ENCODE data around the gene ILRUN.
"Not testable (repeated sequence)": the region's sequence is repeated elsewhere in the genome, so short reads cannot be mapped to it uniquely, and the experiment has no call there.

Gene ILRUN

DNA sequence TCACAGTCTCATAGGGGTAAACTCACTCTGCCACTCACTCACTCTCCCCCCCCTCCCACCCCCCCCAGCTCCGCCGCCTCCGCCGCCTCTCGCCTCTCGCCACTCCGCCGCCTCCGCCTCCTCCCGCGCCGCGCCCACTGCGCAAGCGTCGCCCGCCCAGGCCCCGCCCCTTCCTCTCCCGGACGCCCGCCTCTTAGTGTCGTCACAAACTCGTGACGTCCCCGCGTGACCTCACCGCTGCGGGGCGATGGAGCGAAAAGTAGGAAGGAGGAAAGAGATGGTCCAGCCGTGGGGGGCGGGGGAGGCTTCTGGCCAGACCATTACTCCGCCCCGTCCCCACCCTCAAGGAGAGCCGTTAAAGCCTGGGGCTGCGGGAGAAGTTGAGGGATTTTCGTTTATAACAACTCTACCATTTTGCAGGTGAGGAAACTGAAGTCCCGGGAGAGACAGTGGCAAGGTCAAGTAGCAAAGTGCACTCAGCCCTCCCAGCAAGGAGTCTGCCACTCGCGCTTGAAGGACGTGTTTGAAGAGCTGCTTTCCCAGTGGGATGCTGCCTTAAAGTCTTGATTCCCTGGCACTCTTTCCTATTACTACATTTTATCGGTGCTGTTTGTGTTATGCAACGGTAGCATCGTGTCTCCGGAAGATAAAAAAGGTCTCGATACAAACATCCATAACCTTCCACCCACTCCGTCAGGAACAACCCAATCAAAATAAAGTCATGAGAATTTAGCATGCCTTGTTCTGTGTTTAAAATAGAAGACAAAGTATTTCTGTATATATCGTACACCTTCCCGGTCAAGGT lies at the start of gene ILRUN:
ILRUN (minus strand) TSS at position 29 of the 805 bp plus-strand sequence. CDS start 164 bp downstream, outside the sequence.
- FAIRE-seq = peak; percentile 83
- peak; percentile 90 for DNase-seq (ENCODE audit: extremely low spot score, insufficient read length, low read depth)

DNA sequence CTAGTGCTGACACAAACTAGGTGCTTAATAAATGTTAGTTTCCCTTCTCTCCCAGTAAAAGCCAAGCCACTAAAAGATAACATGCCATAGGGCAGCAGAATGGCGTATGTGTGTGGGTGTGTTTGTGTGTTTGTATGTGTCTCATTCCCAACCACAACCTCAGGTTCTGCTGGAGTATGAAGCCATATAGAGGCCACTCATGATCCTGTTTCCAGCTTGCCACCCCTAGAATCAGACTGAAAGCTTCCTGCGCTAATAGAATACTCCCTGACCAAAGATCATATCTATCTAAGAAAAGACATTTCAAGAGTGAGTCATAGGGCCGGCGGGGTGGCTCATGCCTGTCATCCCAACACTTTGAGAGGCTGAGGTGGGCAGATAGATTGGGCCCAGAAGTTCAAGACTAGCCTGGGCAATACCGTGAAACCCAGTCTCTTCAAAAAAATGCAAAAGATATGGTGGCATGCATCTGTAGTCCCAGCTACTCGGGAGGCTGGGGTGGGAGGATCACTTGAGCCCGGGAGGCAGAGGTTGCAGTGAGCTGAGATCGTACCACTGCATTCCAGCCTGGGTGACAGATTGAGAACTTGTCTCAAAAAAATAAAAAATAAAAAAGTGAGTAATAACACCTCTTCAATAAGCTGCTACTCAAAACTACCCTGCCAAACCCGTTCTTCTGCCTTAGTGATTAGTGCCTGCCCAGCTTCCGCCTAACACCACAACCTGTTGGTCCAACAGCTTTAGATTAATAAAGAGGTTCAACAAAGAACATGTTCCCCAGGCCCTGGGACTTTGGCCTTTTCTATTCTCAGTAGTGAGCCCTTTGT lies 48.9 kb upstream of the ILRUN start:
- DNase-seq (ENCODE audit: extremely low spot score, insufficient read length, low read depth) (no peak), FAIRE-seq (no peak)

DNA sequence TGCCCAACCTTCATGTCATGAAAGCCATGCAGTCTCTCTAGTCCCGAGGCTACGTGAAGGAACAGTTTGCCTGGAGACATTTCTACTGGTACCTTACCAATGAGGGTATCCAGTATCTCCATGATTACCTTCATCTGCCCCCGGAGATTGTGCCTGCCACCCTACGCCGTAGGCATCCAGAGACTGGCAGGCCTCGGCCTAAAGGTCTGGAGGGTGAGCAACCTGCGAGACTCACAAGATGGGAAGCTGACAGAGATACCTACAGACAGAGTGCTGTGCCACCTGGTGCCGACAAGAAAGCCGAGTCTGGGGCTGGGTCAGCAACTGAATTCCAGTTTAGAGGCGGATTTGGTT lies 47.7 kb upstream of the ILRUN start:
- DNase-seq (ENCODE audit: extremely low spot score, insufficient read length, low read depth); FAIRE-seq: not testable (repeated sequence)

DNA sequence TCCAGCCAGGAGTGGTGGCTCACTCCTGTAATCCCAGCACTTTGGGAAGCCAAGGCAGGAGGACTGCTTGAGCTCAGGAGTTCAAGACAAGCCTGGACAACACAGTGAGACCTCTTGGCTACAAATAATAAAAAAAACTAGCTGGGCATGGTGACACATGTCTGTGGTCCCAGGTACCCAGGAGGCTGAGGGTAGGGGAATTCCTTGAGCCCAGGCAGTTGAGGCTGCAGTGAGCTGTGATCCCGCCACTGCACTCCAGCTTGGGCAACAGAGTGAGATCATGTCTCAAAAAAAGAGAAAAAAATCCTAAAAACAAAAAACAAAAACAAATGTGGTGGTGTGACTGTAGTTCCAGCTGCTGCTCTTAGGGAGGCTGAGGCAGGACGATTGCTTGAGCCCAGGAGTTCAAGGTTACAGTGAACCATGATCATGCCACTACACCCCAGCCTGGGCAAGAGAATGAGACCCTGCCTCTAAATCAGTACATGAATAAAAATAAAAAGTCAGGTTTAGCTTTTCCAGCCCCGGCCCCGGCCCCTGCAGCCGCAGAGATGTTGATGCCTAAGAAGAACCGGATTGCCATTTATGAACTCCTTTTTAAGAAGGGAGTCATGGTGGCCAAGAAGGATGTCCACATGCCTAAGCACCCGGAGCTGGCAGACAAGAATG lies 47.2 kb upstream of the ILRUN start:
- DNase-seq (ENCODE audit: extremely low spot score, insufficient read length, low read depth) = no peak
- FAIRE-seq = no peak

DNA sequence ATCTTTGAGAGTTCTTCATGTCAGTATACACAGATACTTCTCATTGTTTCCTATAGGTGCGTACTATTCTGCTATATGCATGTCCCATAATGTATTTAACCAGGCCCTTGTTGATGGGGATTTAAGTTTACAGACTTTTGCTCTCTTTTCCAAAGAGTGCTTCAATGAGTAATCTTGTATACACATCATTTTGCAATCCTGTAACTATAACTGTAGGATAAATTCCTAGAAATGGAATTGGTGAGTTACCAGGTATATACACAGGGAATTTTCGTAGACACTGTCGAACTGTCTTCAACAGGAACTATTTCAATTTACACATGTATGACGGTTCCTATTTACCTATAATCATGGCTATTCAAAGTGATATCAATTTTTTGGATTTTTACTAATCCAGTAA lies 45.5 kb upstream of the ILRUN start:
- DNase-seq (ENCODE audit: extremely low spot score, insufficient read length, low read depth) (no peak), FAIRE-seq (no peak)

DNA sequence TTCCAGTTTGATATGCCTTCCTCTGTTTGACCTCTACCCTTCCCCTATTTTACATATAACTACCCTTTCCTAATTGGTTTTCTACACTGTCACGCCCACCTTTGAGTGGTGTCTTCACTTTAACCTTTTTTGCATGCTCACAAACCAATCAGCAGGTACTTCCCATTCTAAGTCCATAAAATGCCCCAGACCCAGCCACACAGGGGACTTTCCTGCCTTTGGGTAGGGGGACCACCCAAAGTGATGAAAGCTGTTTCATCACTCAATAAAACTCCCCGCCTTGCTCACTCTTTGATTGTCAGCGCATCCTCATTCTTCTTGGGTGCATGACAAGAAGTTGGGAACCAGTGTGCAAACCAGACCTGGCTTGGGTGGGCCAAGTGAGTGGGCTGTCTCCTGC lies 40.3 kb upstream of the ILRUN start:
- FAIRE-seq = no peak
- DNase-seq (ENCODE audit: extremely low spot score, insufficient read length, low read depth) = no peak

DNA sequence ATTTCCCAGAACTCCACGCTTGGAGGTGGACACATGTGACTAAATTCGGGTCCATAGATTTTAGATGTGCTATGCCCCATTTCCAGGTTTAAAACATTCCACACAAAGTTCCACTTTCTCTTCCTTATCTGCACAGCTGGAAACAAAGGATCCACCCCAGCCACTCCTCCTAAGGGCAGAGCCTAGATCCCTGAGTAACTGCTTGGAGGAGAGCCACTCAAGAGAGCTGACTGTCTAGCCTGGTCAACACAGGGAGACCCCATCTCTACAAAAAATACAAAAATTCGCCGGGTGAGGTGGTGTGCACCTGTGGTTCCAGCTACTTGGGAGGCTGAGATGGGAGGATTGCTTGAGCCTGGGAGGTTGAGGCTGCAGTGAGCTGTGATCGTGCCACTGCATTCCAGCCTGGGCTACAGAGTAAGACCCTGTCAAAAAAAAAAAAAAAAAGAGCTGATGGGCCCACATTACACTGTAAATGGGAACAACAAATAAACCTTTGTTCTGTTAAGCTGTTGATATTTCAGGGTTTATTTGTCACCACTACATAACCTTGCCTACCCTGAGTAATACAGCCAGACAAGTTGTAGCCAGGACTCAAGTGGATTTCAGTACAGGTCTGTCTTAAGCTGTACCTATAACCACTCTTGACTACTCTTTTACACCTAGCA lies 35.0 kb upstream of the ILRUN start:
- DNase-seq (ENCODE audit: extremely low spot score, insufficient read length, low read depth) = no peak

DNA sequence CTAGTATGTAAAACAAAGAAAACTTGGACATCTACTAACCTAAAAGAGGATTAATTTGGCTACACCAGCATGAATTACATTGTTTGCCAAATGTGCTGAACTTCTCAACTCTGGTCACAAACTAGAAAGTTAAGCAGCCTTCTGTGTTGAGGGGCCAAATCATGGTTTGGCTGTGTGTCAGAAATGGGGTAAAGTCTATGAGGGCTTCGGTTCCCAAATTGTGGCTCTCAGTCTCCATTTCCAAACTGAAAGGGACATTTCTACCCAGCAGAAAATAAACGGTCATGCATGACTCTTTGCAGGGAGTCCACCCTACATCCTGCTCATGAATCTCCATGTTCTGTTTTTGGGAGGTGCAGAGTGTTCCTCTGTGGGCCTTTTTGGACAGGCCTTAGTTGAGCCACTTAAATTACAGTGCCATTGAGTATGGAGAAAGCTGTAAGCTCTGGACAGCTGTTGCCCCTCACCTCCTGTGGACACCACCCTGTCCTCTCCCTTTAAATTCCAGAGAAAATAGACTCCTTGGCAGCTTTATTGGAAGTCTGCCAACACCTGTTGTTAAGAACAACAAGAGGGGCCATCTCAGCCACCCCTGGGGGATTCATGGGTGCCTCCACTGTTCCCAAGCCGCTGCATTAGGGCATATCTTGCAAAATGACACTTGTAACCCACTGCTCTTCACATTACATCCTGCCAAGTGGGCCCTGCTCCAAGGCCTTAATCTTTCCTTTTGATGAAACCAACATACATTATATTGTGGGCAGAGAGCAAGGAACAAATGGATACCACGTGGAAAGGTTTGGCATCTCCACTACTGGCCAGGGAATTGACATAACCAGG lies 33.3 kb upstream of the ILRUN start:
- DNase-seq (ENCODE audit: extremely low spot score, insufficient read length, low read depth) = no peak
- FAIRE-seq = no peak

More for the DNA sequence above, 35.0 kb upstream of the ILRUN start:
- FAIRE-seq = no peak

DNA sequence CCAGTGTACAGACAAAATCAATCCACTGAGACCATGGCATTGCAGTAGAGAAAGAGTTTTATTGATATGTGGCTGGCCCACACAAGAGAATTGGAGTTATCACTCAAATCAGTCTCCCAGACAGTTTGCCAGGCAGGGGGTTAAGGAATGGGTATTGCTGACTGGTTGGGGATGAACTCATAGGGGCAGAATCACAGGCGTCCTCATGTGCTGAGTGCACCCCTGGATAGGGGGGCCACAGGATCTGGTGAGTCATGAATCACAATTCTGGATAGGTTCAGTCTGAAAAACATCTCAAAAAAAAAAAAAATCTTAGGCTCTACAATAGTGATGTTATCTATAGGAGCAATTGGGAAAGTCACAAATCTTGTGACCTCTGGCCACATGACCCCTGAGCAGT lies 29.5 kb upstream of the ILRUN start:
- FAIRE-seq (no peak), DNase-seq (ENCODE audit: extremely low spot score, insufficient read length, low read depth) (no peak)

DNA sequence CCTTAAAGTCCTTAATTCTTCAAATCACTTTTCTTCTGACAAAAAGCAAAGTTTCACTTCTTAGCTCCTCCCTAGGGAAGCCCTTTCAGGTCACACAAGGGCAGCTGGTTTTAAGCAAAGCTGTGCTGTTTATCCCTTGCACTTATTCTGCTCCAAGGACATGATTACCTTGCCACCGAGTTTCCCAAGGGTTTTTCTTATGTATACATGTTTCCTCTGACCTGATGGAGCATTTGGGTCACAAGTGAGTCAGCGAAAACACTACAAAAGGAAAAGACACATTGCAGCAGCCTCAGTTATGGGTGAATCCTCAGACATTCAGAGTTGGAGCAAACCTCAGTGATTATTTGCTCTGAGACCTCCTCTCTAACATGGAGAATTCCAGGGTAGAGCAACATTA lies 26.6 kb upstream of the ILRUN start:
- FAIRE-seq (no peak), DNase-seq (ENCODE audit: extremely low spot score, insufficient read length, low read depth) (no peak)

DNA sequence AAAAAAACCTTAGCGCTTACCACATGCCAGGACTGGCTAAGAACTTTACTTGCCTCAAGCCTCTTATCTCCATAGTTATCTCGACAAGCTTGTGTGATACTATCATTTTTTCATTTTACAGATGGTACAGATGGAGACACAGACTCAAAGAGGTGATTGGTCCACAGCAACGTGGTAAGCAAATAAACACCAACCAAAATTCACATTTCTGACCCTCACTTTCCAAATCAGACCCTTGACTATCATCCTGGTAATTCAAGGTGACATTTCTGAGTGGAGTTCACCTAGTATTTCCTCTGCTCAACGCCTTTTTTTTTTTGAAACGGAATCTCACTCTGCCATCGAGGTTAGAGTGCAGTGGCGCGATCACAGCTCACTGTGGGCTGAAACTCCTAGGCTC lies 25.9 kb upstream of the ILRUN start:
- no peak for FAIRE-seq
- DNase-seq (ENCODE audit: extremely low spot score, insufficient read length, low read depth) = no peak

DNA sequence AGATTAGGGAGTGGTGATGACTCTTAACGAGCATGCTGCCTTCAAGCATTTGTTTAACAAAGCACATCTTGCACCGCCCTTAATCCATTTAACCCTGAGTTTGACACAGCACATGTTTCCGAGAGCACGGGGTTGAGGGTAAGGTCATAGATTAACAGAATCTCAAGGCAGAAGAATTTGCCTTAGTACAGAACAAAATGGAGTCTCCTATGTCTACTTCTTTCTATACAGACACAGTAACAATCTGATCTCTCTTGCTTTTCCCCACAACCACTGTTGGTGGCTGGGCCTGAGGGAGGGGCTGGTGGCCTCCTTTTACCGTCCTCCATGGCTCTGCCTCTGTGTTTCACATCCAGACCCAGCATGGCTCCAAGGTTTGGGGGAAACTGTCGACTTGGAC lies 23.6 kb upstream of the ILRUN start:
- not testable (repeated sequence) for DNase-seq (ENCODE audit: extremely low spot score, insufficient read length, low read depth); FAIRE-seq

DNA sequence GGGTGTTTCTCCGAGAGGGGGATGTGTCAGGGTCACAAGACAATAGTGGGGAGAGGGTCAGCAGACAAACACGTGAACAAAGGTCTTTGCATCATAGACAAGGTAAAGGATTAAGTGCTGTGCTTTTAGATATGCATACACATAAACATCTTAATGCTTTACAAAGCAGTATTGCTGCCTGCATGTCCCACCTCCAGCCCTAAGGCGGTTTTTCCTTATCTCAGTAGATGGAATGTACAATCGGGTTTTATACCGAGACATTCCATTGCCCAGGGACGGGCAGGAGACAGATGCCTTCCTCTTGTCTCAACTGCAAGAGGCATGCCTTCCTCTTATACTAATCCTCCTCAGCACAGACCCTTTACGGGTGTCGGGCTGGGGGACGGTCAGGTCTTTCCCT lies 23.1 kb upstream of the ILRUN start:
- FAIRE-seq = not testable (repeated sequence)

DNA sequence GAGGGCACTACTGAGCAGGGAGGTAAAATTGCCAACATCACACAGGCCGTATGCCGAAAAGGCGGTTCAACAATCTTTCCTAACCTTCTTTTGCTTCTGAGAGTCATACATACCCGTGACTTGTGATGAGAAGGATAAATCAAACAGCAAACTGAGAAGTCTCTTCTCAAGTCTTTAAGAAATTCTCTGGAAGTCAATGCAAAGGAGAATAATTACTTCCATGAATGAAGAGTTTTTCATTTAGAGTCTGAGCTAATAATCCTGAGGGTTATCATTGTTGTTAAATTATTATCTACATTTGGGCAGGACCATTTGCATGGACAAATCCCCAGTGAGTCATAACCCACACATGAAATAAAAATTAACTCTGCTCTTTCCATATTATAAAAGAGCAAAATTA lies 22.4 kb upstream of the ILRUN start:
- no peak for DNase-seq (ENCODE audit: extremely low spot score, insufficient read length, low read depth)
- FAIRE-seq = no peak

More for the DNA sequence above, 23.1 kb upstream of the ILRUN start:
- not testable (repeated sequence) for DNase-seq (ENCODE audit: extremely low spot score, insufficient read length, low read depth)

DNA sequence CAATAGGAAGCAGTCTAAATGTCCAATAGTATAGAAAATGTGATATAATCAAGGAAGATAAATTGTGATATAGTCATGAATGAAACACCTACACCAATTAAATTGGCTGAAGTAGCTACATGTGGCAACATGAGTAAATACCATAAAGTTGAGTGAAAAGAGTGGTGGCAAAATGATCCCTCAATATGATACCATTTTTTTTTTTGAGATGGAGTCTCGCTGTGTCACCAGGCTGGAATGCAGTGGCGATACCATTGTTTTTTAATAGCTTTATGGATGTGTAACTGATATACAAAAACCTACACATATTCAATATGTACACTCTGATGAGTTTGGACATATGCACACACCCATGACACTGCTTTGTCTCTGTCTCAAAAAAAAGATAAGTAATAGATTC lies 20.9 kb upstream of the ILRUN start:
- FAIRE-seq = no peak

DNA sequence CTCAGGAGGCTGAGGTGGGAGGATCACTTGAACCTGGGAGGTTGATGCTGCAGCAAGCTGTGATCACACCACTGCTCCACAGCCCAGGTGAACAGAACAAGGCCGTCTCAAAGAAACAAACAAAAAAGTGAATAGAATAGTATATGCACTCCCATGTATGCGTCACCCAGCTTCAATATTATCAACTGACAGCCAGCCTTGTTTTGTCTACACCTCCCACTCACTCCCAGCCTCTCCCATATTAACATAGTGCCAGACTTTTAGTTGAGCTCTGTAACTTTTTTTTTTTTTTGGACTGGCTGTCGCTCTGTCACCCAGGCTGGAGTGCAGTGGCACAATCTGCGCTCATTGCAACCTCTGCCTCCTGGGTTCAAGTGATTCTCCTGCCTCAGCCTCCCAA lies 18.1 kb upstream of the ILRUN start:
- FAIRE-seq (no peak), DNase-seq (ENCODE audit: extremely low spot score, insufficient read length, low read depth) (no peak)

More for the DNA sequence above, 20.9 kb upstream of the ILRUN start:
- no peak for DNase-seq (ENCODE audit: extremely low spot score, insufficient read length, low read depth)

DNA sequence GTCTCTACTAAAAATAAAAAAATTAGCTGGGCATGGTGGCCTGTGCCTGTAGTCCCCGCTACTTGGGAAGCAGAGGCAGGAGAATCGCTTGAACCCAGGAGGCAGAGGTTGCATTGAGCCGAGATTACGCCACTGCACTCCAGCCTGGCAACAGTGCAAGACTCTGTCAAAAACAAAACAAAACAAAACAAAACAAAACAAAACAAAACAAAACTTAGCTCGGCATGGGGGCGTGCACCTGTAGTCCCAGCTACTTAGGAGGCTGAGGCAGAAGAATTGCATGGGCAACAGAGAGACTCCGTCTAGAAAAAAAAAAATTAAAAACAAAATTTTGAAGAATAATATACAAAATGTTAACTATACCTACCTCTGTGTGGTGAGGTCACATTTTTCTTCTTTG lies 16.3 kb upstream of the ILRUN start:
- FAIRE-seq = not testable (repeated sequence)

DNA sequence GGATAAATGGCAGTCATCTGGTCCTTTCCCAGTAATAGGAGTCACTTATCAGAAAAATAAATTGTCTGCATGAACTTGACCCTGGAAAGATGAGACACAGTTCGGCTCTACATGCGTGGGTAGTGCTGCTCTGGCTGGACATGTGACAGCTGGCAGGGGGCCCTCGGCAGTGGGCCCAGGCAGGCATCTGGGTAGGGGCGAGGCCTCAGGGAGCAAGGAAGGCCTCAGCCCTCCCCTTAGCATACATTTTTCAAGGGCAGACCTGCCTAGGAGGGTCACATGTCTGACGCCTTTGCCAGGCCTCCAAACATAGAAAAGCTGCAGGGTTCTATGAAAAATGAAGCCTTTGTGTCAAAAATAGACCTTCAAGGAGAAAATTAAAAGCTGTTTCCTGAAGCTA lies 12.8 kb upstream of the ILRUN start:
- no peak for DNase-seq (ENCODE audit: extremely low spot score, insufficient read length, low read depth)
- no peak for FAIRE-seq

More for the DNA sequence above, 16.3 kb upstream of the ILRUN start:
- DNase-seq (ENCODE audit: extremely low spot score, insufficient read length, low read depth) = not testable (repeated sequence)

DNA sequence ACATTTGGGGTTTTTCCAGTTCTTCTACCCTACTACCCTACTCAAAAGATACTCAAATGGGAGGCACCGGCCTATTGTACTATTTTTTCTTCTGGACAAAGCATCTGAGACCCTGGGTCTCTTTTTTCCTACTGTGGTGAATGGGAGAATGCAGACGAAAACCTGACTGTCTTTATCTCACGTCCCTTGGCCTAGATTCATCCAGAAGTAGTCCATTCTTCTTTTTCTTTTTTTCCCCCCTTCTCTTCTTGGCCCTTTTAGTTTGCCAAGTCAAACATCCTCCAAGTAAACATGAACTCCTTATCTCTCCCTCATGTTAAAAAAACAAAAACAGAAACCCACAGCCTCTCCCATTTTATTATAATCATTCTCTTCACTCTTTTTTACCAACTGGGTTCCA lies 8.7 kb upstream of the ILRUN start:
- no peak for FAIRE-seq
- no peak for DNase-seq (ENCODE audit: extremely low spot score, insufficient read length, low read depth)

All from GM18507 (cell line).